H9 (cell line): ENCODE data around the gene NAGA. TPM values are rescaled to one million over a fixed set of nuclear protein-coding genes. Genes with fewer than 3 reads are reported as not detected.

Experiments used
- DNase-seq: peaks from one replicate; pipeline ENCODE4 v3.0.0-alpha.2; 2017
- H2AFZ ChIP-seq: one replicate; pipeline ENCODE4 v1.6.1; 2013; ENCODE audit warnings: mild to moderate bottlenecking, low read length, control low read depth, moderate library complexity
- H2AK5ac ChIP-seq: 2 replicates; pipeline ENCODE4 v1.6.1; 2013; ENCODE audit warnings: low read length, control low read depth, mixed read lengths; ENCODE audit not compliant: insufficient read length
- H2BK120ac ChIP-seq: one replicate; pipeline ENCODE4 v1.6.1; 2013; ENCODE audit warnings: low read depth, mild to moderate bottlenecking, low read length, control low read depth, inconsistent platforms; ENCODE audit not compliant: poor library complexity, severe bottlenecking
- H2BK12ac ChIP-seq: 2 replicates; pipeline ENCODE4 v1.6.1; 2013; ENCODE audit warnings: low read length, control low read depth, mixed read lengths, low read depth; ENCODE audit not compliant: insufficient read length
- H2BK15ac ChIP-seq: 2 replicates; pipeline ENCODE4 v1.6.1; 2013; ENCODE audit warnings: low read depth, low read length, control low read depth
- H2BK20ac ChIP-seq: one replicate; pipeline ENCODE4 v1.6.1; 2013; ENCODE audit warnings: low read depth, mild to moderate bottlenecking, low read length, control low read depth, inconsistent platforms; ENCODE audit not compliant: poor library complexity, severe bottlenecking
- H2BK5ac ChIP-seq: 2 replicates; pipeline ENCODE4 v1.6.1; 2013; ENCODE audit warnings: low read length, control low read depth, mixed read lengths; ENCODE audit not compliant: insufficient read length
- H3K14ac ChIP-seq: 2 replicates; pipeline ENCODE4 v1.6.1; 2013; ENCODE audit warnings: low read length, control low read depth; ENCODE audit not compliant: insufficient read depth
- H3K18ac ChIP-seq: 2 replicates; pipeline ENCODE4 v1.6.1; 2013; ENCODE audit warnings: low read depth, mild to moderate bottlenecking, mixed read lengths, low read length, control low read depth; ENCODE audit not compliant: insufficient read length
- H3K23ac ChIP-seq: 2 replicates; pipeline ENCODE4 v1.6.1; 2013; ENCODE audit warnings: low read length, control low read depth, mixed read lengths, low read depth; ENCODE audit not compliant: insufficient read length
- H3K23me2 ChIP-seq: 2 replicates; pipeline ENCODE4 v1.6.1; 2013; ENCODE audit warnings: low read depth, mild to moderate bottlenecking, mixed read lengths, low read length, control low read depth; ENCODE audit not compliant: insufficient read length, poor library complexity, severe bottlenecking
- H3K27ac ChIP-seq: 2 replicates; pipeline ENCODE4 v1.5.1; 2013; ENCODE audit warnings: low read length, control low read depth, mixed read lengths, low read depth; ENCODE audit not compliant: insufficient read length
- H3K27me3 ChIP-seq: 2 replicates; pipeline ENCODE4 v1.6.1; 2013; ENCODE audit warnings: low read length, control low read depth, inconsistent platforms; ENCODE audit not compliant: insufficient read depth
- H3K4ac ChIP-seq: 2 replicates; pipeline ENCODE4 v1.6.1; 2013; ENCODE audit warnings: low read depth, mild to moderate bottlenecking, control low read depth, inconsistent platforms, low read length, moderate library complexity
- H3K4me1 ChIP-seq: 2 replicates; pipeline ENCODE4 v1.6.1; 2013; ENCODE audit warnings: low read length, control low read depth, inconsistent platforms; ENCODE audit not compliant: insufficient read depth
- H3K4me2 ChIP-seq: 2 replicates; pipeline ENCODE4 v1.6.1; 2013; ENCODE audit warnings: low read length, control low read depth, mixed read lengths; ENCODE audit not compliant: insufficient read length, insufficient read depth
- H3K56ac ChIP-seq: 2 replicates; pipeline ENCODE4 v1.6.1; 2013; ENCODE audit warnings: low read depth, mild to moderate bottlenecking, mixed read lengths, low read length, control low read depth; ENCODE audit not compliant: insufficient read length
- H3K79me1 ChIP-seq: 2 replicates; pipeline ENCODE4 v1.6.1; 2013; ENCODE audit warnings: low read depth, mild to moderate bottlenecking, moderate library complexity, low read length, control low read depth, inconsistent platforms; ENCODE audit not compliant: insufficient read depth, poor library complexity, severe bottlenecking
- H3K79me2 ChIP-seq: 2 replicates; pipeline ENCODE4 v1.6.1; 2013; ENCODE audit warnings: low read length, control low read depth, inconsistent platforms; ENCODE audit not compliant: insufficient read depth
- H3K9ac ChIP-seq: 2 replicates; pipeline ENCODE4 v1.6.1; 2013; ENCODE audit warnings: low read length, control low read depth, mixed read lengths; ENCODE audit not compliant: insufficient read length; ENCODE audit errors: extremely low read depth
- H3K9me3 ChIP-seq: one replicate; pipeline ENCODE4 v1.6.1; 2013; ENCODE audit warnings: low read depth, low read length, inconsistent platforms; ENCODE audit not compliant: control insufficient read depth
- H3T11ph ChIP-seq: one replicate; pipeline ENCODE4 v1.6.1; 2013; ENCODE audit warnings: mild to moderate bottlenecking, low read length, control low read depth, inconsistent platforms
- H4K20me1 ChIP-seq: one replicate; pipeline ENCODE4 v1.6.1; 2013; ENCODE audit not compliant: control insufficient read depth, insufficient read length, insufficient read depth
- H4K5ac ChIP-seq: 2 replicates; pipeline ENCODE4 v1.6.1; 2013; ENCODE audit warnings: low read depth, mild to moderate bottlenecking, mixed read lengths, low read length, control low read depth; ENCODE audit not compliant: insufficient read length
- H4K8ac ChIP-seq: replicated peaks from 2 replicates; pipeline ENCODE4 v1.6.1; 2013; ENCODE audit warnings: low read length, control low read depth, mixed read lengths, low read depth; ENCODE audit not compliant: insufficient read length
- H4K91ac ChIP-seq: 2 replicates; pipeline ENCODE4 v1.6.1; 2013; ENCODE audit warnings: low read depth, mild to moderate bottlenecking, moderate library complexity, mixed read lengths, low read length, control low read depth; ENCODE audit not compliant: insufficient read length
- H3K27ac Mint-ChIP-seq, 3 experiments: 2 replicates in 2 of 3; 3 replicates in 1 of 3; pipeline ENCODE4 v1.8.0; 2020 to 2021; ENCODE audit warnings: mixed read lengths in 3 of 3, mild to moderate bottlenecking in 1 of 3, moderate library complexity in 1 of 3
- H3K27me3 Mint-ChIP-seq: 2 replicates; pipeline ENCODE4 v1.8.0; 2021; ENCODE audit warnings: low read depth, mild to moderate bottlenecking, moderate library complexity, mixed read lengths
- H3K36me3 Mint-ChIP-seq, 3 experiments: 2 replicates in 2 of 3; 3 replicates in 1 of 3; pipeline ENCODE4 v1.8.0; 2020 to 2021; ENCODE audit warnings: low read depth in 3 of 3, mixed read lengths in 3 of 3; ENCODE audit not compliant: insufficient read depth in 1 of 3
- H3K4me1 Mint-ChIP-seq, 2 experiments: 2 replicates each; pipeline ENCODE4 v1.8.0; 2020; ENCODE audit warnings: mixed read lengths in 2 of 2
- H3K4me3 Mint-ChIP-seq, 2 experiments: 2 replicates in 1 of 2; 3 replicates in 1 of 2; pipeline ENCODE4 v1.8.0; 2020 to 2021; ENCODE audit warnings: mild to moderate bottlenecking in 2 of 2, mixed read lengths in 2 of 2, moderate library complexity in 1 of 2
- H3K9me3 Mint-ChIP-seq, 2 experiments: 2 replicates in 1 of 2; 3 replicates in 1 of 2; pipeline ENCODE4 v1.8.0; 2020; ENCODE audit warnings: mild to moderate bottlenecking in 2 of 2, mixed read lengths in 2 of 2, moderate library complexity in 1 of 2
- WGBS: extraction: QIAGEN DNeasy Blood & Tissue Kit; methylation state at CpG from one replicate; pipeline ENCODE4 v1.1.7; 2013; ENCODE audit warnings: missing lambda C conversion rate, low lambda C conversion rate, mixed read lengths; ENCODE audit not compliant: insufficient read length; ENCODE audit errors: extremely low coverage; 5-methylcytosine and 5-hydroxymethylcytosine counted together
- total RNA-seq: library from RNA; stranded (reverse); gene quantifications from 2 replicates; pipeline ENCODE4 v1.2.1, GENCODE V29; 2021
- TF ChIP-seq, protein P1 (sequence below): fragments of 200-600 bp; sonication (generic); conservative IDR thresholded peaks from 3 replicates; pipeline ENCODE4 v1.8.0; 2021; ENCODE audit warnings: antibody characterized with exemption, mild to moderate bottlenecking

NAGA gene
- total RNA-seq, 1 experiment from 2014 or later: 16.1 TPM

DNA sequence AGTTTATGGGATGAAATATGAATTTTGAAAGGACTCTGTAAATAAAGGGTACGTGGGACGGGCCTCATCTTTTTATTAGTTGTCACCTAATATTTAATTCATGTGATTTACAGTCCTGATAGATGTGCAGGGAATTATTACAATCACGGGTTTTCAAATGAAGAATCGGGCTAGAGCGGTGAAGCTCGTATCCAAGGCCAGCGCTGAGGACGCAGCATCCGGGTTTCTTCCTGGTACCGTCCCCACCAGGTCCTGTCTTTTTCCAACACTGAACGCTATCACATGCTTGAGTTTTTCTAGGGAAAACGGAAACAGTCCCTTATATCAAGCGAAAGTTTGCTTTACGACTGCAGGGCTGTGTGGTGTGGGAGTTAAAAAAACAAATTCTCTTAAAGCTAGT, 9.7 kb upstream of the NAGA start:
- Histone ChIP-seq H3K4me2 (peak overlapping the region; percentile 85), H3K9ac (peak overlapping the region; percentile 13), H3K23ac (no peak overlapping the region), H3K56ac (no peak overlapping the region), H3K79me2 (no peaks in the 10 kb centered on the region), H2BK15ac (no peak overlapping the region), H3T11ph (no peak overlapping the region), H4K91ac (no peak overlapping the region), H4K5ac (no peak overlapping the region), H3K79me1 (no peaks in the 10 kb centered on the region), H3K9me3 (no peaks in the 10 kb centered on the region), H2BK20ac (no peak overlapping the region), H4K8ac (no peak overlapping the region), H4K20me1 (no peaks in the 10 kb centered on the region), H3K27ac (no peak overlapping the region), H3K4me1 (no peaks in the 10 kb centered on the region), H3K27me3 (no peaks in the 10 kb centered on the region), H3K18ac (no peak overlapping the region), H2AFZ (no peak overlapping the region), H2BK120ac (no peak overlapping the region), H3K4ac (no peak overlapping the region), H3K23me2 (peaks cover 6% of the 10 kb centered on the region), H2BK12ac (no peak overlapping the region), H2AK5ac (no peak overlapping the region), H2BK5ac (no peak overlapping the region), H3K14ac (no peak overlapping the region)
- DNase-seq: no peak
- H3K36me3 Mint-ChIP-seq: peaks cover 12 to 30% (median 20%) of the 10 kb centered on the region in 3 experiments
- peaks cover 12 to 20% of the 10 kb centered on the region in 2 experiments; a peak in 3 of 4 replicates for H3K4me1 Mint-ChIP-seq
- H3K9me3 Mint-ChIP-seq: no peaks in the 10 kb centered on the region; a peak in 1 of 5 replicates
- no peaks in the 10 kb centered on the region for H3K27me3 Mint-ChIP-seq
- H3K27ac Mint-ChIP-seq: peak overlapping the region; percentile 84 to 98 (median 96); a peak in 5 of 7 replicates
- peak overlapping the region; percentile 89 to 90 for H3K4me3 Mint-ChIP-seq
- no CpG with 5 or more reads among the region's 14 CpGs for WGBS
- TF ChIP-seq, protein P1, sequence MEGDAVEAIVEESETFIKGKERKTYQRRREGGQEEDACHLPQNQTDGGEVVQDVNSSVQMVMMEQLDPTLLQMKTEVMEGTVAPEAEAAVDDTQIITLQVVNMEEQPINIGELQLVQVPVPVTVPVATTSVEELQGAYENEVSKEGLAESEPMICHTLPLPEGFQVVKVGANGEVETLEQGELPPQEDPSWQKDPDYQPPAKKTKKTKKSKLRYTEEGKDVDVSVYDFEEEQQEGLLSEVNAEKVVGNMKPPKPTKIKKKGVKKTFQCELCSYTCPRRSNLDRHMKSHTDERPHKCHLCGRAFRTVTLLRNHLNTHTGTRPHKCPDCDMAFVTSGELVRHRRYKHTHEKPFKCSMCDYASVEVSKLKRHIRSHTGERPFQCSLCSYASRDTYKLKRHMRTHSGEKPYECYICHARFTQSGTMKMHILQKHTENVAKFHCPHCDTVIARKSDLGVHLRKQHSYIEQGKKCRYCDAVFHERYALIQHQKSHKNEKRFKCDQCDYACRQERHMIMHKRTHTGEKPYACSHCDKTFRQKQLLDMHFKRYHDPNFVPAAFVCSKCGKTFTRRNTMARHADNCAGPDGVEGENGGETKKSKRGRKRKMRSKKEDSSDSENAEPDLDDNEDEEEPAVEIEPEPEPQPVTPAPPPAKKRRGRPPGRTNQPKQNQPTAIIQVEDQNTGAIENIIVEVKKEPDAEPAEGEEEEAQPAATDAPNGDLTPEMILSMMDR: no peak
